H9 (cell line): Measurements from ENCODE around the gene MYMK. TPM values are rescaled to one million over a fixed set of nuclear protein-coding genes. Genes with fewer than 3 reads are reported as not detected.

Experiments
- DNase-seq: peaks from one replicate; pipeline ENCODE4 v3.0.0-alpha.2; 2017
- H2AFZ ChIP-seq: one replicate; pipeline ENCODE4 v1.6.1; 2013; ENCODE audit warnings: mild to moderate bottlenecking, low read length, control low read depth, moderate library complexity
- H2AK5ac ChIP-seq: 2 replicates; pipeline ENCODE4 v1.6.1; 2013; ENCODE audit warnings: low read length, control low read depth, mixed read lengths; ENCODE audit not compliant: insufficient read length
- H2BK120ac ChIP-seq: one replicate; pipeline ENCODE4 v1.6.1; 2013; ENCODE audit warnings: low read depth, mild to moderate bottlenecking, low read length, control low read depth, inconsistent platforms; ENCODE audit not compliant: poor library complexity, severe bottlenecking
- H2BK12ac ChIP-seq: 2 replicates; pipeline ENCODE4 v1.6.1; 2013; ENCODE audit warnings: low read length, control low read depth, mixed read lengths, low read depth; ENCODE audit not compliant: insufficient read length
- H2BK15ac ChIP-seq: 2 replicates; pipeline ENCODE4 v1.6.1; 2013; ENCODE audit warnings: low read depth, low read length, control low read depth
- H2BK20ac ChIP-seq: one replicate; pipeline ENCODE4 v1.6.1; 2013; ENCODE audit warnings: low read depth, mild to moderate bottlenecking, low read length, control low read depth, inconsistent platforms; ENCODE audit not compliant: poor library complexity, severe bottlenecking
- H2BK5ac ChIP-seq: 2 replicates; pipeline ENCODE4 v1.6.1; 2013; ENCODE audit warnings: low read length, control low read depth, mixed read lengths; ENCODE audit not compliant: insufficient read length
- H3K14ac ChIP-seq: 2 replicates; pipeline ENCODE4 v1.6.1; 2013; ENCODE audit warnings: low read length, control low read depth; ENCODE audit not compliant: insufficient read depth
- H3K18ac ChIP-seq: 2 replicates; pipeline ENCODE4 v1.6.1; 2013; ENCODE audit warnings: low read depth, mild to moderate bottlenecking, mixed read lengths, low read length, control low read depth; ENCODE audit not compliant: insufficient read length
- H3K23ac ChIP-seq: 2 replicates; pipeline ENCODE4 v1.6.1; 2013; ENCODE audit warnings: low read length, control low read depth, mixed read lengths, low read depth; ENCODE audit not compliant: insufficient read length
- H3K23me2 ChIP-seq: 2 replicates; pipeline ENCODE4 v1.6.1; 2013; ENCODE audit warnings: low read depth, mild to moderate bottlenecking, mixed read lengths, low read length, control low read depth; ENCODE audit not compliant: insufficient read length, poor library complexity, severe bottlenecking
- H3K27ac ChIP-seq: 2 replicates; pipeline ENCODE4 v1.5.1; 2013; ENCODE audit warnings: low read length, control low read depth, mixed read lengths, low read depth; ENCODE audit not compliant: insufficient read length
- H3K27me3 ChIP-seq: 2 replicates; pipeline ENCODE4 v1.6.1; 2013; ENCODE audit warnings: low read length, control low read depth, inconsistent platforms; ENCODE audit not compliant: insufficient read depth
- H3K4ac ChIP-seq: 2 replicates; pipeline ENCODE4 v1.6.1; 2013; ENCODE audit warnings: low read depth, mild to moderate bottlenecking, control low read depth, inconsistent platforms, low read length, moderate library complexity
- H3K4me1 ChIP-seq: 2 replicates; pipeline ENCODE4 v1.6.1; 2013; ENCODE audit warnings: low read length, control low read depth, inconsistent platforms; ENCODE audit not compliant: insufficient read depth
- H3K4me2 ChIP-seq: 2 replicates; pipeline ENCODE4 v1.6.1; 2013; ENCODE audit warnings: low read length, control low read depth, mixed read lengths; ENCODE audit not compliant: insufficient read length, insufficient read depth
- H3K56ac ChIP-seq: 2 replicates; pipeline ENCODE4 v1.6.1; 2013; ENCODE audit warnings: low read depth, mild to moderate bottlenecking, mixed read lengths, low read length, control low read depth; ENCODE audit not compliant: insufficient read length
- H3K79me1 ChIP-seq: 2 replicates; pipeline ENCODE4 v1.6.1; 2013; ENCODE audit warnings: low read depth, mild to moderate bottlenecking, moderate library complexity, low read length, control low read depth, inconsistent platforms; ENCODE audit not compliant: insufficient read depth, poor library complexity, severe bottlenecking
- H3K79me2 ChIP-seq: 2 replicates; pipeline ENCODE4 v1.6.1; 2013; ENCODE audit warnings: low read length, control low read depth, inconsistent platforms; ENCODE audit not compliant: insufficient read depth
- H3K9ac ChIP-seq: 2 replicates; pipeline ENCODE4 v1.6.1; 2013; ENCODE audit warnings: low read length, control low read depth, mixed read lengths; ENCODE audit not compliant: insufficient read length; ENCODE audit errors: extremely low read depth
- H3K9me3 ChIP-seq: one replicate; pipeline ENCODE4 v1.6.1; 2013; ENCODE audit warnings: low read depth, low read length, inconsistent platforms; ENCODE audit not compliant: control insufficient read depth
- H3T11ph ChIP-seq: one replicate; pipeline ENCODE4 v1.6.1; 2013; ENCODE audit warnings: mild to moderate bottlenecking, low read length, control low read depth, inconsistent platforms
- H4K20me1 ChIP-seq: one replicate; pipeline ENCODE4 v1.6.1; 2013; ENCODE audit not compliant: control insufficient read depth, insufficient read length, insufficient read depth
- H4K5ac ChIP-seq: 2 replicates; pipeline ENCODE4 v1.6.1; 2013; ENCODE audit warnings: low read depth, mild to moderate bottlenecking, mixed read lengths, low read length, control low read depth; ENCODE audit not compliant: insufficient read length
- H4K8ac ChIP-seq: replicated peaks from 2 replicates; pipeline ENCODE4 v1.6.1; 2013; ENCODE audit warnings: low read length, control low read depth, mixed read lengths, low read depth; ENCODE audit not compliant: insufficient read length
- H4K91ac ChIP-seq: 2 replicates; pipeline ENCODE4 v1.6.1; 2013; ENCODE audit warnings: low read depth, mild to moderate bottlenecking, moderate library complexity, mixed read lengths, low read length, control low read depth; ENCODE audit not compliant: insufficient read length
- H3K27ac Mint-ChIP-seq, 3 experiments: 2 replicates in 2 of 3; 3 replicates in 1 of 3; pipeline ENCODE4 v1.8.0; 2020 to 2021; ENCODE audit warnings: mixed read lengths in 3 of 3, mild to moderate bottlenecking in 1 of 3, moderate library complexity in 1 of 3
- H3K27me3 Mint-ChIP-seq: 2 replicates; pipeline ENCODE4 v1.8.0; 2021; ENCODE audit warnings: low read depth, mild to moderate bottlenecking, moderate library complexity, mixed read lengths
- H3K36me3 Mint-ChIP-seq, 3 experiments: 2 replicates in 2 of 3; 3 replicates in 1 of 3; pipeline ENCODE4 v1.8.0; 2020 to 2021; ENCODE audit warnings: low read depth in 3 of 3, mixed read lengths in 3 of 3; ENCODE audit not compliant: insufficient read depth in 1 of 3
- H3K4me1 Mint-ChIP-seq, 2 experiments: 2 replicates each; pipeline ENCODE4 v1.8.0; 2020; ENCODE audit warnings: mixed read lengths in 2 of 2
- H3K4me3 Mint-ChIP-seq, 2 experiments: 2 replicates in 1 of 2; 3 replicates in 1 of 2; pipeline ENCODE4 v1.8.0; 2020 to 2021; ENCODE audit warnings: mild to moderate bottlenecking in 2 of 2, mixed read lengths in 2 of 2, moderate library complexity in 1 of 2
- H3K9me3 Mint-ChIP-seq, 2 experiments: 2 replicates in 1 of 2; 3 replicates in 1 of 2; pipeline ENCODE4 v1.8.0; 2020; ENCODE audit warnings: mild to moderate bottlenecking in 2 of 2, mixed read lengths in 2 of 2, moderate library complexity in 1 of 2
- CTCF ChIP-seq: fragments of 200-600 bp; sonication (generic); conservative IDR thresholded peaks from 3 replicates; pipeline ENCODE4 v1.8.0; 2021; ENCODE audit warnings: antibody characterized with exemption, mild to moderate bottlenecking
- WGBS: extraction: QIAGEN DNeasy Blood & Tissue Kit; methylation state at CpG from one replicate; pipeline ENCODE4 v1.1.7; 2013; ENCODE audit warnings: missing lambda C conversion rate, low lambda C conversion rate, mixed read lengths; ENCODE audit not compliant: insufficient read length; ENCODE audit errors: extremely low coverage; 5-methylcytosine and 5-hydroxymethylcytosine counted together
- total RNA-seq: library from RNA; stranded (reverse); gene quantifications from 2 replicates; pipeline ENCODE4 v1.2.1, GENCODE V29; 2021

Gene MYMK
- total RNA-seq, 1 experiment from 2014 or later: not detected

GRCh38 chr9:133529457-133529856 lies 4.7 kb upstream of the MYMK start:
- Histone ChIP-seq H2BK120ac (no peak overlapping the region), H4K8ac (no peak overlapping the region), H4K20me1 (no peaks in the 10 kb centered on the region), H4K91ac (no peak overlapping the region), H2BK5ac (no peak overlapping the region), H3K18ac (no peak overlapping the region), H2BK12ac (no peak overlapping the region), H3K23me2 (peaks cover 5% of the 10 kb centered on the region), H3K27me3 (no peaks in the 10 kb centered on the region; the same call in 1 of the 2 replicates), H3T11ph (no peak overlapping the region), H3K79me2 (no peaks in the 10 kb centered on the region), H3K56ac (no peak overlapping the region), H3K4me1 (peaks cover 4% of the 10 kb centered on the region; the same call in 1 of the 2 replicates), H3K79me1 (no peaks in the 10 kb centered on the region), H3K9ac (no peak overlapping the region), H3K4ac (no peak overlapping the region), H2AFZ (no peak overlapping the region), H2BK20ac (no peak overlapping the region), H3K27ac (no peak overlapping the region), H3K4me2 (no peak overlapping the region), H4K5ac (no peak overlapping the region), H3K23ac (no peak overlapping the region), H2AK5ac (no peak overlapping the region), H3K9me3 (no peaks in the 10 kb centered on the region), H2BK15ac (no peak overlapping the region), H3K14ac (no peak overlapping the region)
- TF ChIP-seq CTCF: no peak
- Mint-ChIP-seq H3K27me3 (peaks cover 28% of the 10 kb centered on the region), H3K36me3 (no peaks in the 10 kb centered on the region; a peak in 1 of 7 replicates), H3K9me3 (no peaks in the 10 kb centered on the region), H3K4me1 (peaks cover 34 to 57% of the 10 kb centered on the region in 2 experiments), H3K27ac (no peak overlapping the region), H3K4me3 (no peak overlapping the region)
- WGBS: no CpG with 5 or more reads among the region's 7 CpGs
- no peak for DNase-seq
